Stimulated activated CD8-positive, alpha-beta memory T cell treated with anti-CD3 and anti-CD28 coated beads, Interleukin-7, amount 100 ng/mL, for 1 hour (primary cell): ENCODE measurements around the gene ABCG4.
"Not testable (repeated sequence)": the region's sequence is repeated elsewhere in the genome, so short reads cannot be mapped to it uniquely, and the experiment has no call there.

Source experiments
- DNase-seq, 2 donors: peaks; one replicate each; pipeline ENCODE4 v3.0.0-alpha.2; 2020; ENCODE audit warnings: low read depth in 2 of 2

The ABCG4 gene

DNA sequence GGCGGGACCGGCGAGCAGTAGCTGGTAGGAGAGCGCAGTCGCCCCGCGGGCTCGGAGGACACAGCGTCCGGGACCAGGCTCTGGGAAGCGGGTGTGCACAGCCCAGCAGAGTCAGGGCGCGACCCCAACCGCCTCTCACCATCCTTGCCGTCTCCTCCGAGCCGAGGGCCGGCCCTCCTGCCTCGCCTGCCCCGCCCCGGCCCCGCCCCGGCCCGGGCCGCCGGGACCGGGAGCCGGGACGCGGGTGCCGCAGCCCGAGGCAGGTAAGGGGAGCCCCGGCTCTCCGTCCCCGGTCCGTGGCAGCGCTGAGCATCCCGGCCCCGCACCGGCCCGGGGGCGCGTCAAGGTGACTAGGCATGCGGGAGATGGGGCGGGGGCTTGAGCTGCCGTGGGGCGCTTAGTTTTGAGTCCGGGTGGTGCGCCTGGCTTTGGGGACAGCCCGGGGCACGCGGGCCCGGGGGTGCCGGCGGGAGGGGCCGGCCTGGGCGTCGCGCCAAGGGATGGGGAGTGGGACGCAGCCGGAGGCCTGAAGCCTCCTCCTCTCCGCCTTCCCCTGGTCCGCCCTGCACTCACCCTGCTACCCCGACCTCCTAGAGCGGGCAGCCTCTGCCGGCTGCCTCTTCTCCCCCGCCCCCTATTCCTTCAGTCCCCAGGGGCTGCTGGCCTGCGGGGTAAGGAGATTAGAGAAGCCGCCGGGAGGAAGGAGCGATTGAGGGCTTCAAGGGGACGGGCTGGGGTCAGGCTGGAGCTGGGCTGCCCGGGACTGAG lies at the start of gene ABCG4:
Gene ABCG4, plus strand, starts transcription at position 35 of the 768 bp plus-strand sequence. CDS start 914 bp downstream, outside the sequence.
- no peak for DNase-seq

DNA sequence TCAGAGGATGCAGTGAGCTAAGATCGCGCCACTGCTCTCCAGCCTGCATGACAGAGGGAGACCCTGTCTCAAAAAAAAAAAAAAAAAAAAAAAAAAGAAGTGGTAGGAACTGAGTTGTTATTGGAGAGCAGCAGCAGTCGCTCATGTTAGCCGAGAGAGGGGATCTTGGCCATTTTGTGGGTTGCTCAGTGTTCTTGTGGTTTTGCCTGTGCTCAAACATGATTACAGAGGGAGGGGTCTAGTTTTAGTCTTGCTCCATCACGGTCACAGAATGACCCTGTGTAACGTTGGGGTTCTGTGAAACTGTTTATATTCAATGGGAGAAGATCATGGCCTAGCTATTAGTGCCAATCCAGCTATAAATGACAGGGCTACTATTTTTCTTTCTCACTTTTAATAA lies 49.1 kb upstream of the ABCG4 start:
- DNase-seq = no peak

DNA sequence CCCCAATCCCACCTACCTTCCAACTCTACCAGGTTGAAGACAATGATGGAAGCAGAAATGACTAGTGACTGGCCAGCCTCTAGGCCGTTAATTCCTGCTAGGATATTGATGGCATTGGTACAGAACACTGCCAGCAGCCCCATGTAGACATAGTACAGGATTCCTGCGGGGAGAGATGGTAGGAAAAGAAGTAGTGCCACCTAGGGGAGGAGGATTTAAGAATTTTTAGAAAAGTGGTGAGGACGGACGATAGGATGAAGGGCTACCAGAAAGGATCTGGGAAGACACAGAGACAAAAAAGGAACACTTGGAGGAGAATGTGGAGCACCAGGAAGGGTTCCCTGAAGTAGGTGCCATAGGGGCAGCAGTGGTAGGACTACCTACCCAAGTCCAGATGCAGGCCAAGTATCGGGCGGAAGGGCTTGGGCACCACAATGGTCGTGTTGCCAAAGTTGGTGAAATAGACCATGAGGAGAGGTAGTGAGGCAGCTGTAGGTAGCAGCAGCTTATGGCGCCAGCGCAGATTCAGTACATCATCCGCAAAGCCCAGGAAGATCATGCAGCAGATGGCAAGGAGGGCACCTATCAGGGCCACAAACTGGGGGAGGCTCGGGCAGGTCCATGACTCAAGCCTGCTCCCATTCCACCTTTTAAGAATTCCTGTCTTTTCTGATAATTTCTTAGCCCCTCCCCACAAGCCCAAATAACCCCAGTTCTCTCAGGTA lies 48.4 kb upstream of the ABCG4 start:
- DNase-seq = no peak

DNA sequence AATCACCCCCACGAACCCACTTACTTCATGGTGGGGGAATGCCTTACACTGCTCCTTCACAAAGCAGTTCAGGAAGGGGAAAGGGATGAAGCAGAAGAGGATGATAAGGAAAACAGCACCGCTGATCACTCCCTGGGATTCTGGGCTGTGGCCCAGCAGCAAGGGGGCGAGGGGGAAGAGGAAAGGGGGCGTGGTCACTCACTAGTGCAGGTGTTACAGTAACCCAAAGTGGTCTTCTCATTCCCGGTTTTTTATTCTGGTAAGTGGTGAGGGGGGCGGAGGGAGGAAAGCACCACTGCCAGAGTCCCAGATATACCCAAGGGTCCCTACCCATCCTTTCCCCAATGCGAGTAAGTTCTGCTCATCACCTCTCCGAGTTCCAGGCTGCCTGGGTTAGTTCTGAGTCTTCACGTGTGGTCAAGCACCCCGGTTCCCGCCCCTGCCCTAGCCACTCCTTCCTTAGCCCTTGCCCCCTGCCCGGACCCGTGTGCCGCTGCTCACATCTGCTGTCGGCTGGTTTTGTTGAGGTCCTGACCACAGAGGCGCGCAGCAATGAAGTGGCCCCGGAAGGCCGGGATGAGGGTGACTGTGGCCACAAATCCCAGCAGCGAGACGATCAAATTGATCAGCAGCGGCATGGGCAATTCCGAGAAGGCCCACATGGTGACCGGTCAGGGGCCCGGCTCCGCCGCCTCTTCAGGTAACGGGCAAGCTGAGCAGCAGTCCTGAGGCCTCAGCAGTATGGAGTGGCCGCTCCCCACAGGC lies 47.7 kb upstream of the ABCG4 start:
- DNase-seq = no peak

DNA sequence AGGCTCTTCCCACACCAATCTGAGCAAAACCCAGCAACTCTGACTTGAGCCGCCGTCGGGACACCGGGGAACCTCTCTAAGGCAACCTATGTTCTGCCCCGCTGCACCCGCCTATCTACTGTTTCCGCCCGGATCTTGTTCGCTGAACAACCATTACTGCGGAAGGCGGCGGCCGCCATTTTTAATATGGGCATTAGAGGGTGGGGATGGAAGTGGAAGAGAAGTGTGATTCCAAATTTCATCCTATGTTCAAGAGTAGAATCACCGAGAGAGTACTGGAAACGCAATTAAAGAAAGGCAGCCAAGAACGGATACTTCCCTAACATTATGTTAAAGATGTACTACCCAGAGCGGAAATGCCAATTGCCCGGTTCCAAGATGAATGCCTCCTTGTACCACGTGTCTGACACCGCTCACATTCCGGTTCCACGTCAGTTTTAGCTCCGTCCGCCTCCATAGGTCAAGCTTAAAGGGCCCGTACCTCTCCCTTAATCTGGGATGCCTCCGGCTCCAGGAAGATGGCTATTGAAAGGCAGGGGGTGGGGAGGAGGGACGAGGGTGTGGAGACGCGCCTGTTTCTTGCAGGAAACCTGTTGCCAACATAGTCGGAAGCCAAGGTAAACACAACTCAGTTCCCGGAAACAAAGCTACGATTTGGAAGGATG lies 47.0 kb upstream of the ABCG4 start, which contains the start of gene DPAGT1:
Gene DPAGT1, minus strand, starts transcription at position 95 of the 665 bp plus-strand sequence. CDS start 198 bp downstream, outside the sequence.
- DNase-seq = peak; percentile 59 to 72

DNA sequence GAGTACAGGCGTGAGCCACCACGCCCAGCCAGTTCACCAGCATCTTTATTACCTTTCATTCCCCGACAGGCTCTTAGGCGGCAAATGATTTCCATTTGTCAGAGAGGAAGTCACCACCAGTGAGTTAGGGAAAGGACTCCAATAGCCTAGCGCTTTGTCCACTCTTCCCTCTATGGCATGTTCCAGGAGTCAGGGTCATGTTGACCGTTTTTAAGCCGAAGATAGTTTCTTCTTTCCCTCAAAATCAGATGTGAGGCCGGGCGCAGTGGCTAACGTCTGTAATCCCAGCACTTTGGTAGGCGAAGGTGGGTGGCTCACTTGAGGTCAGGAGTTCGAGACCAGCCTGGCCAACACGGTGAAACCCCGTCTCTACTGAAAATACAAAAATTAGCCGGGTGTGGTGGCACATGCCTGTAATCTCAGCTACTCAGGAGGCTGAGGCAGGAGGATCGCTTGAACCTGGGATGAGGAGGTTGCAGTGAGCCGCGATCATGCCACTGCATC lies 45.6 kb upstream of the ABCG4 start:
- DNase-seq = not testable (repeated sequence)

DNA sequence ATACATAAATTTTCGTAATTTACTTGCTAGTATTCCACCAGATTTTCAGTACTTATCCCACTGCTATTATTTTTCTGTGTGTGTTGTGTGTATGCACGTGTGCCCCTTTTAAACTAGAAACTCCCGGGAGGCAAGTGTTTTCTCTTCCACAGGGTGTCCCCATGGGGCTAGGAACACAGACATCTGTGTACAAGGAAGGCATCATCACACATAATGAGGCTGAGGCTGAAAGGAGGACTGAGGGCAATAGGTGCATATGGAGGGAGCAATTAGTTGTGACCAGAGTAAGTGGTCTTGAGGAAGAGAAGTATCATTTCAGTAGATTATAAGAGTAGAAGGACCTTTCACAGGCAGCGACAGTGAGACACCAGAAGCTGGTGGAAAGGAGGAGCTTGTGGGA lies 45.1 kb upstream of the ABCG4 start:
- no peak for DNase-seq

DNA sequence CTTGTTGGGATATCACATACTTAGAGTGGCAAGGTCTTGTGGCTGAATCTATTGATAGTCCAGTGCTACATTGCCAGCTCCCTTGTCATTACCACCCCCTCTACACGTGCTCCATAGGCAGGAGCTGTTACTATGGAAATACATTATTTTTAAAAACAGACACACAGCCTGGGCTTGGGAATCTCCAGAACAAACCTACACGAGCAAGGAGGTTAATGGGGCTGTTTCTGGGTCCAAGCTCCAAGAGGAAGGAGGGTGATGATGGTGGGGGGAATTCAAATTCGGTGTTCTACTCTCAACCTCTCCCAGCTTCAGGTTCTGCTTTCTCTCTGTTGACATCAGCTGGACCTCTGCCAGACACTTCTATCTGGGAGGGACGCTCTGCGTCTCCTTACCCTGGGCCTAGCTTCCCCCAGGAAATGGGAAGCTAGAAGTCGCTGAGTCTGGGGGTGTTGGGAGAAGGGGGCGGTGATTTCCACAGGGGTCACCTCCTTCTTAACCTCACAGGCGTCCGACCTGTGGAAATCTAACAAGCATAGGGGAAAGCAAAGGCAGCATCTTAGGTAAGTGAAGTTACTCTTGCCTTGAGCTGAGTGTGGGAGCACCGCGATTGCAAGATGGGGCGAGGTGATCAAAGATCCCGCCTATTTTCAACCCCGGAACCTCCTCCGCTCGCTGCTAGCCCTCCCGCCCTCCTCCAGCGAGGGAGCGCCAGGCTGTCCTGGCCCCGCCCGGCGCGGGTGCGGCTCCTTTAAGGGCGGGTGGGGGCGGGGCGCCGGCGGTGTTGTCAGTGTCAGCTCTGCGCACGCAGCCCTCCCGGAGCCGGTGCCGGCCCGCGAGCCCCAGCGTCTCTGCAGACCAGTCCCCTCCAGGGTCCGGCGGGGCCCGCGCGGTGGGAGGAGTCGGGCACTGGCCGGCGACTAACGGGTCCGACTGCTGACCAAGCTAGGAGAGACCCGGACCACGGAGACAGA lies 42.0 kb upstream of the ABCG4 start, which contains the start of gene C2CD2L:
Gene C2CD2L, plus strand, starts transcription at position 781 of the 974 bp plus-strand sequence. CDS start 398 bp downstream, outside the sequence.
- DNase-seq = peak; percentile 70 to 75

DNA sequence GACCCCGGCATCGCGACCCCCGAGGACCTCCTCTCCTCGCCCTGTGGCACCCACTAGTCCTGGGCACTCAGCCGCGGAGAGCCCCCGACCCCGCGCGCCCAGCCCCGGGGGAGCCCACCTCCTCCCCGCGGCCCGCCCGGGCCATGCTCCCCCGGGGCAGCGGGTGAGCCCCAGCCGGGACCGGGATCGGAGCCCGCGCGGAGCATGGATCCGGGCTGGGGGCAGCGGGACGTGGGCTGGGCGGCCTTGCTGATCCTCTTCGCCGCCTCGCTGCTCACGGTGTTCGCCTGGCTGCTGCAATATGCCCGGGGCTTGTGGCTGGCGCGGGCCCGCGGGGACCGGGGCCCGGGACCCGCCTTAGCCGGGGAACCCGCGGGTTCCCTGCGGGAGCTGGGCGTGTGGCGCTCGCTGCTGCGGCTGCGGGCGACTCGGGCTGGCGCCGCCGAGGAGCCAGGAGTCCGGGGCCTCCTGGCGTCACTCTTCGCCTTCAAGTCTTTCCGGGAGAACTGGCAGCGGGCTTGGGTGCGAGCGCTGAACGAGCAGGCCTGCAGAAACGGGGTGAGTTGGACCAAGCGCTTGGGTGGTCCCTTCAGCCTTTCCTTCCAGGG lies 41.2 kb upstream of the ABCG4 start:
- DNase-seq = no peak

DNA sequence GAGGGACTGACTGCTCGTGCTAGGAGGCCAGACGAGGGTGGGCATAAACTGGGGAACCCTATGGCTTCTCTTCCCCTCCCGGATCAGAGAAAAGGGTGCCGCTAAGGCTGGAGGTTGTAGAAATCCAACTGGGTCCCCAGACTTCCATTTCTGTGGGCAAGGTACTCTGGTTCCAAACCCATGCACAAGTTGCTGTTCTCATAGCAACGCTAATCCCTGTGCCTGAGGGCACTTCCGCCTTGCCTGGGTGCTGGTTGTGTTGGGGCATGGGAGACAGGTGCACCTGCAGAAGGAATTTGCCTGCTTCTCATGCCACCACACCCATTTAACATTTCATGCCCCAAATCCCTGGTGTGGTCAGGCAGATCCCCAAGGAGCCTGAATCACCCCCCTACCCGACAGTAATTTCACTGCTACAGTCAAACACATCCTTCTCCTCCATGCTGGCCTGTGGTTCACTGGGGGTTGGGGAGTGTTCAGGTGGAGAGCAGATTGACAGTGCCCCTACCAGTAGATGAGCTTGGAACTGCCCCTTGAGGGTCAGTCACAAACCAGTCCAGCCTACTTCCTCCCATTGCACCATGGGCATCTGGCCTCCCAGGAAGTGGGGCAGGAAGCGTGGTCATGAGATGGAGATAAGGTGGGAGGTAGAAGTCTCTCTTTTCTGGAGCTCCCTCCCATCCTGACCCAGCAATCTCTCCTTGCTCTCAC lies 40.6 kb upstream of the ABCG4 start:
- DNase-seq = no peak

DNA sequence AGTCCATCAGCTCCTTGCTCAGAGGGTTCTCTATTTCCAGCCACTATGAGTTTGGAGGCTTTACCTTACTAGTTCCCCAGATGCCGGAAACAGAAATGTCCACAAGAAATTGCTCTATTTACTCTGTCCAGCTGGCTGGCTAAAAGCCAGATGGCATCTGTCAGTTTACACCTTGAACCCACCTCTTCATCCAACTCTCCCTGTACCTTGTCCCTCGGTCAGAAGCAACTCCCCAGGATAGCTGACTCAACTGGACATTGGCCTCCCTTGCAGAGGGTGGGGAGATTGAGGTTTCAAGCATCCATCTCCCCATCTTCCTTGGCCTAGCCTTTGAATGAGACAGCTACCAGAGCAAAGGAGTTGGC lies 40.0 kb upstream of the ABCG4 start:
- DNase-seq = no peak

DNA sequence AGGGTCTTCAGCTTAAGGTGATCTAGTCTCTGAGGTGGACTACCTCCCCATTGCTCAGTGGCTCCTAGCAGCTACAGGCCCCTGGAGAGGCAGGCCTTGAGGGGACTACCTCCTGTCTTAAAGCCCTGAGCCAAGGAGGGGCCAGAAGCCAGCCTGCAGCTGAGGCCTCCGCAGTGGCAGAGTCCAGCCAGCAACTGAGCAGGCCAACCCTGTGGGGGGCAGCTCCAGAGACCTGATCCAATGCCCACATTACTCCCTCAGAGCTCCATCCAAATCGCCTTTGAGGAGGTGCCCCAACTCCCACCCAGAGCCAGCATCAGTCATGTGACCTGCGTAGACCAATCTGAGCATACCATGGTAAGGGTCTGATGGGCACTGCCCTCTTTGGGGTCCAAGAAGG lies 39.0 kb upstream of the ABCG4 start:
- no peak for DNase-seq

DNA sequence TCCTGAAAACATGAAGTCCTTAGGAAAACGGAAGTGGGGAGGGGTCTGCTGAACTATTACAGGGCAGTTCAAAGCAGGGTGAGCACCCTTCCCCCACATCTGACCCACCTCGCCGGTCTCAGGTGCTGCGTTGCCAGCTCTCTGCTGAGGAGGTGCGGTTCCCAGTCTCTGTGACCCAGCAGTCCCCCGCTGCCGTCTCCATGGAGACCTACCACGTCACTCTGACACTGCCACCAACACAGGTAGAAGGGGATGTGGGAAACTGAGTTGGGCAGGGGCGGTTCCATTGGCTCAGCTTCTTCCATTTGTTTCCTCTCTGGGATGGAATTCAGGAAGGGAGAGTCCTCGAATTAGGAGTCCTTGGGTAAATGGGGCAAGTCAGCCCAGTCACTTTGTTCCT lies 38.4 kb upstream of the ABCG4 start:
- no peak for DNase-seq

DNA sequence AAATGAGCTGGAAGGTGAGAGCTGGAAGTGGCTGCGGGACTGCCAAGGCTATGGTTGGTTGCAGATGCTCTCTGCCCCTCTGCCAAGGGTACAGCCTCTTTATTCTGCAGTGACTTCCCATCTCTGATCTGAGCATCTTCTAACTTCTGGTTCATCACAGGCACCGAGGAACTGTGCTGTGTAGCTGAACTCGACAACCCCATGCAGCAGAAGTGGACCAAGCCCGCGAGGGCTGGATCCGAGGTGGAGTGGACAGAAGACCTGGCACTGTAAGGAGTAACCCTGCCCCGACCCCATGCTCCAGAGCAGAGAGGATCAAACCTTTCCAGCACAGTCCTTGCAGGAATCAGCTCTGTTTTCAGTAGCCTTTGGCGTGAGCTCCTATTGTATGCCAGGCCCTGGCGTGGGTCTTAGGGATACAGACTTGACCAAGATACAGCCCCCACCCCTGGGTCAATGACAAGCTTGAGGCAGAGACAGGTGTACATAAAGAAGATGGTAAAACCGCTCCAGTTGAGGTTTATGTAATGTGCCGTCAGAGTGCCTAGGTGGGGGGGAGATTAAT lies 37.4 kb upstream of the ABCG4 start:
- DNase-seq = no peak

DNA sequence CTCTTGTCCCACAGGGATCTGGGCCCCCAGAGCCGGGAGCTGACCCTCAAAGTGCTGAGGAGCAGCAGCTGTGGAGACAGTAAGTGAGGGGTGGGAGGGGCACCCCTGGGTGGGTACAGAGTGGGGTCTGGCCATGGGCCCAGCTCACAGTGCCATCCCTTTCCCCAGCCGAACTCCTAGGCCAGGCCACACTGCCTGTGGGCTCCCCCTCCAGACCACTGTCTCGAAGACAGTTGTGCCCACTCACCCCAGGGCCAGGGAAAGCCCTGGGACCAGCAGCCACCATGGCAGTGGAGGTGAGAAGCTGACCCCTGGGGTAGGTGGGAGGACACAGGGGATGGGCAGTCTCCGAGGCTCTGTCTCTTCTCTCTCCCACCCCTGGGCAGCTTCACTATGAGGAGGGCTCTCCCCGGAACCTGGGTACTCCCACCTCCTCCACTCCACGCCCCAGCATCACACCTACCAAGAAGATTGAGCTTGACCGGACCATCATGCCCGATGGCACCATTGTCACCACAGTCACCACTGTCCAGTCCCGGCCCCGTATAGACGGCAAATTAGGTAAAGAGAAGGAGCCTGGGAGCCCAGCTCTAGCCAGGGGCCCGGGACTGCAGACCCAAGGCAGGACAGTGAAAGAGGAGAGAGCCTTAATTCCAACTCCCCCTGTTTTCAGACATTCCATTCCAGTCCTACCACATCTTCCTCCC lies 36.4 kb upstream of the ABCG4 start:
- no peak for DNase-seq

DNA sequence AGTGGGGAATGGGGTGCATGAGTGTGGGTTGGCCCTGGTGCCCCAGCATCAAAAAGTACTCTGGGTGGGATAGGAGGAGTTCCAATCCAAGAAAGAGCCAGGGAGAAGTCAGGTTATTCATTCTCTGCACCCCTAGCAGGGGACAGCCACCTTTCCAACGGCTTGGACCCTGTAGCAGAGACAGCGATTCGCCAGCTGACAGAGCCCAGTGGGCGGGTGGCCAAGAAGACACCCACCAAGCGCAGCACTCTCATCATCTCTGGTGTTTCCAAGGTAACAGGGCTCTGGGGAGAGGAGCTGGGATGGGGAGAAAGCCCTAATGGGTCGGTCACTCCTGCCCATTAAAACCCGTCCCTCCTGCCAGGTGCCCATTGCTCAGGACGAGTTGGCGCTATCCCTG lies 35.1 kb upstream of the ABCG4 start:
- DNase-seq = no peak

DNA sequence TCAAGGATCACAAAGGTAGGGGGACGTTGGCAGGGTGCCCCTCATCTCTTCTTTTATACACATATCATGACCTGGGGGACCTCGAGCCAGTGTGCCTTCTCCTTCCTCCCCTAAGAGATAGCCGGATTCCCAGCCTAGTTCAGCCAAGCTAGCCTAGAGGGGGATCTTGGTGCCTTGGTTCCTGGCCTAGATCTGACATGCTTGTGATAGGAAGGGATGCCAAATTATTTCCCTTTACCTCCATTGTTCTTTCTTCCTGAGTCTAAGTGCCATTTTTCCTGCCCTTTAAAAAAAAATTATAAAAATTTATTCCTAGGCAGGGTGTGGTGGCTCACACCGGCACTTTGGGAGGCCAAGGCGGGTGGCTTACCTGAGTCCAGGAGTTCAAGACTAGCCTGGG lies 34.5 kb upstream of the ABCG4 start:
- no peak for DNase-seq

DNA sequence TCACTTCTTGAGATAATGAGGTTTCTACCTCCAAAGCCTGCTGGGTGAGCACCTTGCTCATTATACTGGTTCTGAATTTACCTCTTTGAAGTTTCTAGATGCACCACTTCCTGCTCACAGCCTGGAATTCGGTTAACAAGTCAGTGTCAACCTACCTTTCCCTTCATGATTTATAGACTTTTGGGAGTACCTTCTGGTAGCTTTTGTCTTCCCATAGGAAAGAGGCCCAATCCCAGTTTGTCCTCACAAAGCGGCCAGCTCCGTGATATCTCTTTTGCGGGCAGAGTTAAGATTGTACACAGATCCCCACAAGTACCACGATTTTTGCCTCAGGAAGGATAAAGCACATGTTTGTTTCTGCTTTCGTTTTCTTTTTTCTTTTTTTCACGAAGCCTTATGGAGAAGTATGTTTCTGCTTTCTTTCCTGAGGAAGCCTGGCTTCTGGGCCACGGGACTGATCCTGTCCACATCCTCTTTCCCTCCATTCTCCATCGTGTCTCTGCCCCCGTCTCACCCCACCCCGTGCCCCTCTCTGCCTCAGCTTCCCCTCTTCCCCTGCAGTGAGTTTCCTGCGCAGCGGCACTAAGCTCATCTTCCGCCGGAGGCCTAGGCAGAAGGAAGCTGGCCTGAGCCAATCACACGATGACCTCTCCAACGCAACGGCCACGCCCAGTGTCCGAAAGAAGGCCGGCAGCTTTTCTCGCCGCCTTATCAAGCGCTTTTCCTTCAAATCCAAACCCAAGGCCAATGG lies 33.2 kb upstream of the ABCG4 start:
- DNase-seq = no peak
